WTC11 (cell line): ENCODE measurements around the gene NOXA1. TPM values are rescaled to one million over a fixed set of nuclear protein-coding genes. Genes with fewer than 3 reads are reported as not detected.

Experiments
- ATAC-seq: fragments of 200-7000 bp; cut with Tn5 transposase; 2 replicates; pipeline ENCODE4 v1.10.0; 2021; ENCODE audit warnings: mild to moderate bottlenecking, moderate library complexity
- CTCF ChIA-PET: fragments of 300-600 bp; sonication (Branson Sonifier 250); formaldehyde crosslinking; loops from one replicate; lab custom pipeline; 2021; ENCODE audit warnings: antibody characterized with exemption; lab: Charles Lee
- POLR2A ChIA-PET: fragments of 350-600 bp; sonication (Branson Sonifier 250); formaldehyde crosslinking; loops from one replicate; lab custom pipeline; 2021; ENCODE audit warnings: antibody characterized with exemption; lab: Charles Lee
- DNase-seq: peaks from one replicate; pipeline ENCODE4 v3.0.0; 2021; ENCODE audit warnings: low spot score
- H3K27ac Mint-ChIP-seq: 2 replicates; pipeline ENCODE4 v1.8.0; 2021; ENCODE audit warnings: mixed read lengths
- H3K27me3 Mint-ChIP-seq: 2 replicates; pipeline ENCODE4 v1.8.0; 2021; ENCODE audit warnings: low read depth, mild to moderate bottlenecking, moderate library complexity, mixed read lengths
- H3K36me3 Mint-ChIP-seq: 2 replicates; pipeline ENCODE4 v1.8.0; 2021; ENCODE audit warnings: mixed read lengths
- H3K4me1 Mint-ChIP-seq: 2 replicates; pipeline ENCODE4 v1.8.0; 2022; ENCODE audit warnings: mixed read lengths
- H3K4me3 Mint-ChIP-seq: 2 replicates; pipeline ENCODE4 v1.8.0; 2021; ENCODE audit warnings: mild to moderate bottlenecking, moderate library complexity, mixed read lengths
- H3K9me3 Mint-ChIP-seq: 2 replicates; pipeline ENCODE4 v1.8.0; 2021; ENCODE audit warnings: mixed read lengths
- AFF4 ChIP-seq: sonication (generic); formaldehyde crosslinking; IDR thresholded peaks from 2 replicates; pipeline ENCODE4 v1.8.1; 2023; ENCODE audit warnings: mild to moderate bottlenecking, missing genetic modification reagents, borderline replicate concordance
- ATF1 ChIP-seq: sonication (generic); formaldehyde crosslinking; IDR thresholded peaks from 2 replicates; pipeline ENCODE4 v1.8.1; 2023; ENCODE audit warnings: mild to moderate bottlenecking, moderate library complexity, missing genetic modification reagents
- ATF6 ChIP-seq: sonication (generic); formaldehyde crosslinking; IDR thresholded peaks from 2 replicates; pipeline ENCODE4 v1.8.1; 2023; ENCODE audit warnings: mild to moderate bottlenecking, missing genetic modification reagents
- CDX4 ChIP-seq: fragments of 250-450 bp; sonication (Bioruptor Pico); IDR thresholded peaks from 2 replicates; pipeline ENCODE4 v1.9.0; 2021; ENCODE audit warnings: moderate library complexity, mild to moderate bottlenecking, inconsistent platforms, borderline replicate concordance
- CTCF ChIP-seq: fragments of 200-600 bp; IDR thresholded peaks from 2 replicates; pipeline ENCODE4 v1.8.0; 2022; ENCODE audit warnings: antibody characterized with exemption
- E2F5 ChIP-seq: sonication (generic); formaldehyde crosslinking; IDR thresholded peaks from 2 replicates; pipeline ENCODE4 v1.8.1; 2022; ENCODE audit warnings: mild to moderate bottlenecking, moderate library complexity, missing genetic modification reagents
- EMX1 ChIP-seq: fragments of 250-450 bp; sonication (Bioruptor Pico); IDR thresholded peaks from 2 replicates; pipeline ENCODE4 v1.8.0; 2021; ENCODE audit warnings: mild to moderate bottlenecking
- ETV6 ChIP-seq: sonication (generic); formaldehyde crosslinking; IDR thresholded peaks from 2 replicates; pipeline ENCODE4 v1.8.1; 2022; ENCODE audit warnings: mild to moderate bottlenecking, missing genetic modification reagents
- GRHL2 ChIP-seq: fragments of 250-450 bp; sonication (Bioruptor Pico); IDR thresholded peaks from 2 replicates; pipeline ENCODE4 v1.8.0; 2022; ENCODE audit warnings: mild to moderate bottlenecking, moderate library complexity; ENCODE audit not compliant: insufficient replicate concordance, severe bottlenecking
- GTF2I ChIP-seq: fragments of 250-450 bp; sonication (Bioruptor Pico); conservative IDR thresholded peaks from 2 replicates; pipeline ENCODE4 v1.4.0; 2021; ENCODE audit warnings: mild to moderate bottlenecking
- KAT7 ChIP-seq: sonication (generic); formaldehyde crosslinking; IDR thresholded peaks from 2 replicates; pipeline ENCODE4 v1.8.1; 2023; ENCODE audit warnings: missing genetic modification reagents, mild to moderate bottlenecking, borderline replicate concordance
- OVOL2 ChIP-seq: fragments of 250-450 bp; sonication (Bioruptor Pico); IDR thresholded peaks from 2 replicates; pipeline ENCODE4 v1.9.0; 2021; ENCODE audit warnings: mild to moderate bottlenecking, borderline replicate concordance
- PRRX2 ChIP-seq: fragments of 250-450 bp; sonication (Bioruptor Pico); IDR thresholded peaks from 2 replicates; pipeline ENCODE4 v1.8.0; 2021; ENCODE audit warnings: mild to moderate bottlenecking
- RORB ChIP-seq: fragments of 250-450 bp; sonication (Bioruptor Pico); IDR thresholded peaks from 2 replicates; pipeline ENCODE4 v1.9.0; 2021; ENCODE audit warnings: mild to moderate bottlenecking
- TEAD4 ChIP-seq: sonication (generic); formaldehyde crosslinking; IDR thresholded peaks from 2 replicates; pipeline ENCODE4 v1.8.0; 2022; ENCODE audit warnings: mild to moderate bottlenecking, missing genetic modification reagents
- ZNF121 ChIP-seq: sonication (generic); formaldehyde crosslinking; IDR thresholded peaks from 2 replicates; pipeline ENCODE4 v1.8.0; 2023; ENCODE audit warnings: missing genetic modification reagents
- ZNF138 ChIP-seq: sonication (generic); formaldehyde crosslinking; conservative IDR thresholded peaks from 2 replicates; pipeline ENCODE4 v1.8.1; 2022; ENCODE audit warnings: mild to moderate bottlenecking, moderate library complexity, missing genetic modification reagents
- ZNF317 ChIP-seq: sonication (generic); formaldehyde crosslinking; IDR thresholded peaks from 2 replicates; pipeline ENCODE4 v1.8.1; 2023; ENCODE audit warnings: low read depth, mild to moderate bottlenecking, moderate library complexity, missing genetic modification reagents, borderline replicate concordance
- ZNF423 ChIP-seq: fragments of 250-450 bp; sonication (Bioruptor Pico); IDR thresholded peaks from 2 replicates; pipeline ENCODE4 v2.1.2; 2022; ENCODE audit warnings: mild to moderate bottlenecking, moderate library complexity
- total RNA-seq: library from RNA; stranded (reverse); gene quantifications from 3 replicates; pipeline ENCODE4 v1.2.3, GENCODE V29; 2021

Gene NOXA1
- total RNA-seq, 1 experiment from 2014 or later, result 2.9 TPM

GRCh38 chr9:137407590-137408300 is 15.4 kb upstream of the NOXA1 start:
- H3K4me3 Mint-ChIP-seq, result peak overlapping the region; percentile 30; the same call in 1 of the 2 replicates
- H3K9me3 Mint-ChIP-seq, result peaks cover under 1% of the 10 kb centered on the region
- H3K36me3 Mint-ChIP-seq, result peaks cover 1% of the 10 kb centered on the region
- ChIA-PET POLR2A (interaction anchor here (0.6 kb wide), 1 partner anchor 120 kb away, joined by 4 read pairs; no protein-coding TSS in a partner anchor), CTCF (interaction anchor here (1.3 to 2.3 kb wide), 5 partner anchors 15 to 121 kb away, joined by 3 to 8 read pairs (median 6); partner anchors contain the start of genes ENTPD8, EXD3, NOXA1 and NRARP)
- no peak for TF ChIP-seq E2F5 (CRISPR knock-in tag)
- TF ChIP-seq ATF6 (CRISPR knock-in tag), result no peak
- TF ChIP-seq EMX1, result no peak
- no peak for TF ChIP-seq ZNF121 (CRISPR knock-in tag)
- TF ChIP-seq ZNF317, result no peak
- TF ChIP-seq TEAD4 (CRISPR knock-in tag), result no peak
- DNase-seq (no peak), ATAC-seq (no peak)
- H3K4me1 Mint-ChIP-seq, result no peaks in the 10 kb centered on the region
- no peak overlapping the region for H3K27ac Mint-ChIP-seq
- peaks cover 5% of the 10 kb centered on the region; the same call in 1 of the 2 replicates for H3K27me3 Mint-ChIP-seq

GRCh38 chr9:137408651-137409405 is 14.4 kb upstream of the NOXA1 start:
- TF ChIP-seq GTF2I (no peak), ATF1 (CRISPR knock-in tag) (no peak), OVOL2 (no peak), AFF4 (CRISPR knock-in tag) (no peak), RORB (CRISPR knock-in tag) (no peak), GRHL2 (no peak), ZNF138 (CRISPR knock-in tag) (no peak), ZNF423 (CRISPR knock-in tag) (no peak), ETV6 (no peak), TEAD4 (CRISPR knock-in tag) (no peak), KAT7 (CRISPR knock-in tag) (no peak), CDX4 (CRISPR knock-in tag) (no peak), PRRX2 (CRISPR knock-in tag) (no peak), CTCF (no peak)
- TF ChIP-seq, all 79 proteins: peak for 0
- H3K4me1 Mint-ChIP-seq, result no peaks in the 10 kb centered on the region
- no peak for ATAC-seq
- no peak for DNase-seq
- no peak overlapping the region; the same call in 1 of the 2 replicates for H3K27ac Mint-ChIP-seq
- ChIA-PET POLR2A (no interaction called here), CTCF (interaction anchor here (0.6 to 2.3 kb wide), 7 partner anchors 14 to 245 kb away, joined by 3 to 8 read pairs (median 6); partner anchors contain the start of genes ENTPD8, EXD3, NOXA1 and NRARP)
- no peaks in the 10 kb centered on the region for H3K9me3 Mint-ChIP-seq
- no peak overlapping the region for H3K4me3 Mint-ChIP-seq
- peaks cover 5% of the 10 kb centered on the region; the same call in 1 of the 2 replicates for H3K27me3 Mint-ChIP-seq
- H3K36me3 Mint-ChIP-seq, result no peaks in the 10 kb centered on the region
